Astrocyte (in vitro differentiated cells and primary cell): Measurements from ENCODE around the gene PTBP2. TPM values are rescaled to one million over a fixed set of nuclear protein-coding genes. Genes with fewer than 3 reads are reported as not detected.

ENCODE experiments used
- DNase-seq: peaks from one replicate; pipeline ENCODE4 v3.0.0-alpha.2; 2010; ENCODE audit warnings: low read depth
- FAIRE-seq: peaks from 2 replicates; lab custom pipeline; 2011; peaks lifted over from hg19 to GRCh38; lab: Jason Lieb, UNC
- H2AFZ ChIP-seq: 2 replicates; pipeline ENCODE4 v1.6.0; 2012; ENCODE audit warnings: low read depth, low read length, inconsistent platforms
- H3K27ac ChIP-seq: 2 replicates; pipeline ENCODE4 v1.5.1; 2011; ENCODE audit warnings: low read depth, low read length, inconsistent platforms
- H3K27me3 ChIP-seq: 2 replicates; pipeline ENCODE4 v1.6.0; 2011; ENCODE audit warnings: low read length, inconsistent platforms; ENCODE audit not compliant: insufficient read depth
- H3K36me3 ChIP-seq: 2 replicates; pipeline ENCODE4 v1.5.1; 2011; ENCODE audit warnings: low read length, inconsistent platforms; ENCODE audit not compliant: insufficient read depth
- H3K4me1 ChIP-seq: 2 replicates; pipeline ENCODE4 v1.5.1; 2011; ENCODE audit warnings: low read length, inconsistent platforms; ENCODE audit not compliant: insufficient read depth
- H3K4me2 ChIP-seq: 2 replicates; pipeline ENCODE4 v1.6.0; 2012; ENCODE audit warnings: low read length, inconsistent platforms
- H3K4me3 ChIP-seq: 2 replicates; pipeline ENCODE4 v1.5.1; 2011; ENCODE audit warnings: low read depth, mild to moderate bottlenecking, low read length, inconsistent platforms; ENCODE audit not compliant: insufficient read depth
- H3K79me2 ChIP-seq: 2 replicates; pipeline ENCODE4 v1.6.0; 2012; ENCODE audit warnings: mild to moderate bottlenecking, low read length, inconsistent platforms; ENCODE audit not compliant: insufficient read depth
- H3K9ac ChIP-seq: 2 replicates; pipeline ENCODE4 v1.6.0; 2012; ENCODE audit warnings: mild to moderate bottlenecking, low read length, inconsistent platforms
- H3K9me3 ChIP-seq: 2 replicates; pipeline ENCODE4 v1.5.1; 2012; ENCODE audit warnings: low read depth, mild to moderate bottlenecking, low read length, inconsistent platforms; ENCODE audit not compliant: insufficient read depth
- H4K20me1 ChIP-seq: 2 replicates; pipeline ENCODE4 v1.6.0; 2012; ENCODE audit warnings: low read length, inconsistent platforms; ENCODE audit not compliant: insufficient read depth
- H3K27ac Mint-ChIP-seq: one replicate; pipeline ENCODE4 v1.8.0; 2021; ENCODE audit warnings: mild to moderate bottlenecking, mixed read lengths; ENCODE audit not compliant: unreplicated experiment
- H3K27me3 Mint-ChIP-seq: one replicate; pipeline ENCODE4 v1.8.0; 2021; ENCODE audit warnings: low read depth, mixed read lengths; ENCODE audit not compliant: unreplicated experiment
- H3K36me3 Mint-ChIP-seq: one replicate; pipeline ENCODE4 v1.8.0; 2021; ENCODE audit warnings: low read depth, mixed read lengths; ENCODE audit not compliant: unreplicated experiment
- H3K4me1 Mint-ChIP-seq: one replicate; pipeline ENCODE4 v1.8.0; 2021; ENCODE audit warnings: low read depth, mixed read lengths; ENCODE audit not compliant: unreplicated experiment
- H3K4me3 Mint-ChIP-seq: one replicate; pipeline ENCODE4 v1.8.0; 2021; ENCODE audit warnings: mild to moderate bottlenecking, moderate library complexity, mixed read lengths; ENCODE audit not compliant: unreplicated experiment
- H3K9me3 Mint-ChIP-seq: one replicate; pipeline ENCODE4 v1.8.0; 2021; ENCODE audit warnings: mild to moderate bottlenecking, mixed read lengths; ENCODE audit not compliant: unreplicated experiment
- CTCF ChIP-seq: IDR thresholded peaks from 2 replicates; pipeline ENCODE4 v1.5.1; 2011; ENCODE audit warnings: low read depth, mild to moderate bottlenecking, inconsistent platforms, low read length, moderate library complexity; ENCODE audit not compliant: insufficient read depth
- EZH2 ChIP-seq: IDR thresholded peaks from 2 replicates; pipeline ENCODE4 v1.6.1; 2012; ENCODE audit warnings: mild to moderate bottlenecking, low read length, inconsistent platforms; ENCODE audit not compliant: insufficient read depth
- total RNA-seq: library from RNA; stranded (reverse); gene quantifications from 2 replicates; pipeline ENCODE4 v1.2.1, GENCODE V29; 2021

Gene PTBP2
- total RNA-seq, 1 donor from 2014 or later: 20.7 TPM

GRCh38 chr1:96820107-96820506, 98.5 kb downstream of the PTBP2 start:
- H3K4me1 Mint-ChIP-seq: peaks cover 3% of the 10 kb centered on the region

DNA sequence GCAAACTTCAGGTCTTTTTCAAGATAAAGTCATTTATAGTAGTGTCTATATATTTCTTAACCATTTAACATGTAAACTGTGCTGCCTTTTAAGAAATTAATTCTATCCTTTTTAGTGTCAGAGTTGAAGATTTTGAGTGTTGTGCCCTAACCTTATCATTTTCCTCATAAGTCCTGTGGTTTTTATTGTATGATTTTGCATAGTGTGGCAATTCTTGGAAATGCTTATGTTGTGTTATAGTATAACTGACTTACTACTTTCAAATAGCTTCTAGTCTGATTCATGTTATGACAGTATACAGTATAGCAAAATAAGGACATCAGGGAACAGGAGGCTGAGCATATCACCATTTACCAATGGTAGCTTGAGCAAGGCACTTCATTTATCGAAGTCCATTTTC, 99.1 kb downstream of the PTBP2 start:
- Histone ChIP-seq H3K9me3 (no peaks in the 10 kb centered on the region), H3K4me3 (no peak overlapping the region), H4K20me1 (no peaks in the 10 kb centered on the region), H3K79me2 (no peaks in the 10 kb centered on the region), H3K27ac (no peak overlapping the region), H3K27me3 (no peaks in the 10 kb centered on the region), H3K4me2 (no peak overlapping the region), H3K36me3 (peaks cover 4% of the 10 kb centered on the region), H2AFZ (no peak overlapping the region), H3K4me1 (no peaks in the 10 kb centered on the region), H3K9ac (no peak overlapping the region)
- FAIRE-seq (no peak), DNase-seq (no peak)
- no peak overlapping the region for H3K27ac Mint-ChIP-seq
- H3K4me1 Mint-ChIP-seq: peaks cover 3% of the 10 kb centered on the region
- no peak overlapping the region for H3K4me3 Mint-ChIP-seq
- TF ChIP-seq CTCF (no peak), EZH2 (no peak)
- no peaks in the 10 kb centered on the region for H3K9me3 Mint-ChIP-seq
- no peaks in the 10 kb centered on the region for H3K27me3 Mint-ChIP-seq
- H3K36me3 Mint-ChIP-seq: no peaks in the 10 kb centered on the region

More at GRCh38 chr1:96820107-96820506, 98.5 kb downstream of the PTBP2 start:
- H3K27me3 ChIP-seq: no peaks in the 10 kb centered on the region
- H3K9ac ChIP-seq: no peak overlapping the region
- H3K27ac Mint-ChIP-seq: no peak overlapping the region
- H3K9me3 ChIP-seq: no peaks in the 10 kb centered on the region
- no peak overlapping the region for H3K4me3 ChIP-seq
- H4K20me1 ChIP-seq: no peaks in the 10 kb centered on the region
- H2AFZ ChIP-seq: no peak overlapping the region
- FAIRE-seq (no peak), DNase-seq (no peak)
- TF ChIP-seq EZH2: no peak
- no peak for TF ChIP-seq CTCF
- H3K9me3 Mint-ChIP-seq: no peaks in the 10 kb centered on the region
- H3K36me3 ChIP-seq: peaks cover 6% of the 10 kb centered on the region
- no peak overlapping the region for H3K4me2 ChIP-seq
- H3K4me3 Mint-ChIP-seq: no peak overlapping the region
- H3K27me3 Mint-ChIP-seq: no peaks in the 10 kb centered on the region
- no peak overlapping the region for H3K27ac ChIP-seq
- no peaks in the 10 kb centered on the region for H3K36me3 Mint-ChIP-seq
- H3K79me2 ChIP-seq: no peaks in the 10 kb centered on the region
- H3K4me1 ChIP-seq: no peaks in the 10 kb centered on the region

- FAIRE-seq (no peak), DNase-seq (no peak)
- H3K4me1 Mint-ChIP-seq: no peaks in the 10 kb centered on the region
These were observed 103.6 kb downstream of the PTBP2 start for GRCh38 chr1:96825231-96825630.

More at GRCh38 chr1:96825231-96825630, 103.6 kb downstream of the PTBP2 start:
- no peak overlapping the region for H3K27ac Mint-ChIP-seq
- Histone ChIP-seq H3K9me3 (no peaks in the 10 kb centered on the region), H3K4me2 (no peak overlapping the region), H3K79me2 (no peaks in the 10 kb centered on the region), H3K4me3 (no peak overlapping the region), H3K36me3 (peaks cover 2% of the 10 kb centered on the region), H4K20me1 (no peaks in the 10 kb centered on the region), H2AFZ (no peak overlapping the region), H3K27me3 (no peaks in the 10 kb centered on the region), H3K9ac (no peak overlapping the region), H3K4me1 (no peaks in the 10 kb centered on the region), H3K27ac (no peak overlapping the region)
- H3K9me3 Mint-ChIP-seq: no peaks in the 10 kb centered on the region
- no peak overlapping the region for H3K4me3 Mint-ChIP-seq
- no peak for TF ChIP-seq EZH2
- no peak for TF ChIP-seq CTCF
- H3K36me3 Mint-ChIP-seq: no peaks in the 10 kb centered on the region
- H3K27me3 Mint-ChIP-seq: no peaks in the 10 kb centered on the region
